NCI-H748 treated with DMSO at 0.1 percent for 48 hours (cell line): ENCODE measurements around the gene KL.

Experiments
- DNase-seq: peaks from one replicate; lab custom pipeline; 2025; lab: John Stamatoyannopoulos, UW

KL gene

GRCh38 chr13:33080972-33081590, 64.9 kb downstream of the KL start:
- no peak for DNase-seq

GRCh38 chr13:33081666-33082065, 65.4 kb downstream of the KL start:
- DNase-seq, result no peak

- no peak for DNase-seq
These were observed 66.8 kb downstream of the KL start for GRCh38 chr13:33083054-33083453.

- no peak for DNase-seq
These were observed 70.9 kb downstream of the KL start for GRCh38 chr13:33087091-33087490.

- DNase-seq, result no peak
These were observed 71.6 kb downstream of the KL start for GRCh38 chr13:33087790-33088189.

GRCh38 chr13:33089311-33089710, 73.1 kb downstream of the KL start:
- no peak for DNase-seq

- DNase-seq, result no peak
These were observed 74.7 kb downstream of the KL start for GRCh38 chr13:33090755-33091414.

- DNase-seq, result no peak
These were observed 75.2 kb downstream of the KL start for GRCh38 chr13:33091415-33091774.

GRCh38 chr13:33092073-33092987, 76.1 kb downstream of the KL start:
- DNase-seq, result no peak

GRCh38 chr13:33096886-33097605, 80.8 kb downstream of the KL start:
- no peak for DNase-seq

GRCh38 chr13:33099860-33100259, 83.6 kb downstream of the KL start:
- DNase-seq, result no peak

- no peak for DNase-seq
These were observed 84.7 kb downstream of the KL start for GRCh38 chr13:33100886-33101285.

GRCh38 chr13:33101835-33102234, 85.6 kb downstream of the KL start:
- no peak for DNase-seq

GRCh38 chr13:33103457-33103856, 87.2 kb downstream of the KL start:
- DNase-seq, result no peak

GRCh38 chr13:33105387-33106005, 89.3 kb downstream of the KL start:
- DNase-seq, result no peak

GRCh38 chr13:33106656-33107360, 90.6 kb downstream of the KL start:
- DNase-seq, result no peak

GRCh38 chr13:33107361-33107760, 91.1 kb downstream of the KL start:
- no peak for DNase-seq

- no peak for DNase-seq
These were observed 92.4 kb downstream of the KL start for GRCh38 chr13:33108620-33109019.

- no peak for DNase-seq
These were observed 93.1 kb downstream of the KL start for GRCh38 chr13:33109271-33109697.

- no peak for DNase-seq
These were observed 93.6 kb downstream of the KL start for GRCh38 chr13:33109801-33110200.

GRCh38 chr13:33110386-33110712, 94.1 kb downstream of the KL start:
- DNase-seq, result no peak
